ENCODE results near the gene DR1. TPM values are rescaled to one million over a fixed set of nuclear protein-coding genes. Genes with fewer than 3 reads are reported as not detected.

DR1 gene
- total RNA-seq, 1 experiment from 2014 or later = 48.6 TPM

- Histone ChIP-seq H3K9me3 (ENCODE audit: low read length) (no peaks in the 10 kb centered on the region), H3K36me3 (ENCODE audit: low read depth, low read length) (no peaks in the 10 kb centered on the region), H3K9ac (ENCODE audit: low read length) (no peak overlapping the region), H3F3A (ENCODE audit: low read length, unreplicated experiment) (no peaks in the 10 kb centered on the region), H3K79me2 (ENCODE audit: low read length) (no peaks in the 10 kb centered on the region), H4K20me1 (ENCODE audit: low read length) (no peaks in the 10 kb centered on the region), H3K4me3 (ENCODE audit: low read length) (no peak overlapping the region), H2AFZ (ENCODE audit: low read length) (no peak overlapping the region), H3K4me2 (ENCODE audit: low read length) (no peak overlapping the region), H3K27me3 (ENCODE audit: low read length) (no peaks in the 10 kb centered on the region), H3K9me2 (replicated peaks; ENCODE audit: low read length) (no peaks in the 10 kb centered on the region), H3K27ac (ENCODE audit: low read length) (no peak overlapping the region), H3K4me1 (ENCODE audit: insufficient read depth, low read length) (peaks cover 9% of the 10 kb centered on the region)
- ChIA-PET POLR2A (ENCODE audit: unreplicated experiment) (no interaction called here), CTCF (no interaction called here)
- TF ChIP-seq EZH2phosphoT487 (IDR thresholded peaks at IDR 0.05; ENCODE audit: borderline replicate concordance, low read length) (no peak), CTCF (conservative IDR thresholded peaks at IDR 0.05; ENCODE audit: low read depth, low read length) (no peak), EZH2 (IDR thresholded peaks at IDR 0.05; ENCODE audit: low read length, unreplicated experiment) (no peak)
- DNase-seq (no peak), ATAC-seq (no peak)
- intact Hi-C loops (cut with micrococcal nuclease) = no loop called here
- BruUV-seq (replicated peaks) = no TSS peak
Measured at GRCh38 chr1:93317207-93317606, 28.5 kb upstream of the DR1 start.

GRCh38 chr1:93317943-93318342 lies 27.8 kb upstream of the DR1 start:
- Histone ChIP-seq H3K9me2 (replicated peaks; ENCODE audit: low read length) (no peaks in the 10 kb centered on the region), H2AFZ (ENCODE audit: low read length) (no peak overlapping the region), H3K27ac (ENCODE audit: low read length) (no peak overlapping the region), H3K4me1 (ENCODE audit: insufficient read depth, low read length) (peaks cover 16% of the 10 kb centered on the region), H4K20me1 (ENCODE audit: low read length) (no peaks in the 10 kb centered on the region), H3K79me2 (ENCODE audit: low read length) (no peaks in the 10 kb centered on the region), H3K9me3 (ENCODE audit: low read length) (no peaks in the 10 kb centered on the region), H3K27me3 (ENCODE audit: low read length) (no peaks in the 10 kb centered on the region), H3K36me3 (ENCODE audit: low read depth, low read length) (no peaks in the 10 kb centered on the region), H3K9ac (ENCODE audit: low read length) (no peak overlapping the region), H3K4me3 (ENCODE audit: low read length) (no peak overlapping the region), H3F3A (ENCODE audit: low read length, unreplicated experiment) (no peaks in the 10 kb centered on the region), H3K4me2 (ENCODE audit: low read length) (no peak overlapping the region)
- ATAC-seq = no peak
- no peak for DNase-seq
- POLR2A ChIA-PET (ENCODE audit: unreplicated experiment) = no interaction called here
- intact Hi-C loops (cut with micrococcal nuclease) = no loop called here
- no TSS peak for BruUV-seq (replicated peaks)
- CTCF ChIA-PET = no interaction called here
- TF ChIP-seq EZH2 (IDR thresholded peaks at IDR 0.05; ENCODE audit: low read length, unreplicated experiment) = no peak

- Histone ChIP-seq H3K79me2 (ENCODE audit: low read length) (no peaks in the 10 kb centered on the region), H3K4me2 (ENCODE audit: low read length) (peak overlapping the region; percentile 81), H3K9me3 (ENCODE audit: low read length) (no peaks in the 10 kb centered on the region), H3K4me3 (ENCODE audit: low read length) (no peak overlapping the region), H2AFZ (ENCODE audit: low read length) (no peak overlapping the region), H3K27me3 (ENCODE audit: low read length) (no peaks in the 10 kb centered on the region), H3K9me2 (replicated peaks; ENCODE audit: low read length) (no peaks in the 10 kb centered on the region), H4K20me1 (ENCODE audit: low read length) (no peaks in the 10 kb centered on the region), H3F3A (ENCODE audit: low read length, unreplicated experiment) (no peaks in the 10 kb centered on the region), H3K9ac (ENCODE audit: low read length) (no peak overlapping the region), H3K4me1 (ENCODE audit: insufficient read depth, low read length) (peaks cover 49% of the 10 kb centered on the region), H3K36me3 (ENCODE audit: low read depth, low read length) (no peaks in the 10 kb centered on the region), H3K27ac (ENCODE audit: low read length) (peak overlapping the region; percentile 36)
- DNase-seq (no peak), ATAC-seq (no peak)
- intact Hi-C loops (cut with micrococcal nuclease) = no loop called here
- BruUV-seq (replicated peaks) = no TSS peak
- TF ChIP-seq EZH2phosphoT487 (IDR thresholded peaks at IDR 0.05; ENCODE audit: borderline replicate concordance, low read length) = no peak
- TF ChIP-seq CTCF (conservative IDR thresholded peaks at IDR 0.05; ENCODE audit: low read depth, low read length) = no peak
- CTCF ChIA-PET = no interaction called here
- POLR2A ChIA-PET (ENCODE audit: unreplicated experiment) = no interaction called here
Measured at GRCh38 chr1:93321720-93322119, 24.0 kb upstream of the DR1 start.

Measured in PC-3 (cell line).